Brain microvascular endothelial cell (primary cell): ENCODE measurements around the gene MRPS31.
"Not testable (repeated sequence)": the region's sequence is repeated elsewhere in the genome, so short reads cannot be mapped to it uniquely, and the experiment has no call there.

Source experiments
- DNase-seq: peaks from one replicate; pipeline ENCODE4 v3.0.0-alpha.2; 2020
- H3K27ac ChIP-seq: fragments of 250-450 bp; sonication (Bioruptor Pico); 2 replicates; pipeline ENCODE4 v1.5.1; 2020; ENCODE audit warnings: mild to moderate bottlenecking, moderate library complexity
- H3K27me3 ChIP-seq: fragments of 250-450 bp; sonication (Bioruptor Pico); replicated peaks from 2 replicates; pipeline ENCODE4 v1.5.1; 2020; ENCODE audit warnings: mild to moderate bottlenecking
- H3K36me3 ChIP-seq: fragments of 250-450 bp; sonication (Bioruptor Pico); replicated peaks from 2 replicates; pipeline ENCODE4 v1.5.1; 2020; ENCODE audit warnings: mild to moderate bottlenecking
- H3K4me3 ChIP-seq: 2 replicates; pipeline ENCODE4 v1.5.1; 2011; ENCODE audit warnings: low read depth, mild to moderate bottlenecking, control low read depth, low read length, moderate library complexity
- CTCF ChIP-seq: IDR thresholded peaks from 2 replicates; pipeline ENCODE4 v1.5.1; 2011; ENCODE audit warnings: low read depth, mild to moderate bottlenecking, moderate library complexity, low read length, control low read depth, inconsistent platforms; ENCODE audit errors: missing control alignments
- in situ Hi-C: cut with HindIII; loops from 2 replicates; pipeline ENCODE4 v1.10.0; 2017; ENCODE audit warnings: low sequenced_read_pairs, low pct_ligation_motif_present

MRPS31 gene

DNA sequence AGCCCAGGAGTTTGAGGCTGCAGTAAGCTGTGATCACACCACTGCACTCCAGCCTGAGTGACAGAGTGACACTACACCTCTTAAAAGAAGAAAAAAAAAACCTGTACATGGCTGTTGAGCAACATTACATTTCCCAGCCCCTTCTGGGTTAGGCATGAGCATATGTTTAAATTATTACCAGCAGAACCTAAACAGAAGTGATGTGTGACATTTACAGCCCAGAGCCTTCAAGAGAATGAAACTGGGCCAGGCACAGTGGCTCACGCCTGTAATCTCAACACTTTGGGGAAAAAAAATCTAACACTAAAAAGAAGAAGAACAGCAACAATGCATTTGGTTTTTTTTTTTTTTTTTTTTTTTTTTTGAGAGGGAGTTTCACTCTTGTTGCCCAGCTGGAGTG lies 38.3 kb downstream of the MRPS31 start:
- TF ChIP-seq CTCF: no peak
- Histone ChIP-seq H3K4me3 (no peak overlapping the region), H3K27me3 (no peaks in the 10 kb centered on the region), H3K27ac (no peak overlapping the region), H3K36me3 (no peaks in the 10 kb centered on the region)
- in situ Hi-C loops: no loop called here
- no peak for DNase-seq

DNA sequence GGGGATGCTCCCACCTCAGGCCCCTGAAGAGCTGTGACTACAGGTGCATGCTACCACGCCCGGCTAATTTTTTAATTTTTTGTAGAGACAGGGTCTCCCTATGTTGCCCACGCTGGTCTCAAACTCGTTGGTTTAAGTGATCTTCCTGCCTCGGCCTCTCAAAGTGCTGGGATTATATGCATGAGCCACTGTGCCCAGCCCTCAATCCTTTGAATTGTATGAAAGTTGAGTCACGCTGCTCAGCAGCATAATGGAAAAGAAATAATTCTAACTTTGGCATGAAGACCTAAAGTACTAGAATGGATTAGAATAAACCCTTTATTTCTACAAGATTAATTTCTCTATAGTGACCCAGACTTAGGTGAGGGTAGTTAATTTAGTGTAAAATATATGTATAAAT lies 42.4 kb downstream of the MRPS31 start:
- DNase-seq: no peak
- TF ChIP-seq CTCF: no peak
- Histone ChIP-seq H3K4me3 (no peak overlapping the region), H3K36me3 (no peaks in the 10 kb centered on the region), H3K27ac (no peak overlapping the region), H3K27me3 (no peaks in the 10 kb centered on the region)
- in situ Hi-C loops: no loop called here

- H3K36me3 ChIP-seq, H3K27ac ChIP-seq, H3K4me3 ChIP-seq, DNase-seq, H3K27me3 ChIP-seq, in situ Hi-C loops: not testable (repeated sequence)
These were observed 56.6 kb downstream of the MRPS31 start for GRCh38 chr13:40714433-40714832.

GRCh38 chr13:40706439-40706838 lies 64.6 kb downstream of the MRPS31 start:
- H3K27me3 ChIP-seq: no peaks in the 10 kb centered on the region
- in situ Hi-C loops: no loop called here
- no peak for DNase-seq
- no peak overlapping the region for H3K4me3 ChIP-seq
- no peak overlapping the region for H3K27ac ChIP-seq
- no peak for TF ChIP-seq CTCF
- H3K36me3 ChIP-seq: no peaks in the 10 kb centered on the region

DNA sequence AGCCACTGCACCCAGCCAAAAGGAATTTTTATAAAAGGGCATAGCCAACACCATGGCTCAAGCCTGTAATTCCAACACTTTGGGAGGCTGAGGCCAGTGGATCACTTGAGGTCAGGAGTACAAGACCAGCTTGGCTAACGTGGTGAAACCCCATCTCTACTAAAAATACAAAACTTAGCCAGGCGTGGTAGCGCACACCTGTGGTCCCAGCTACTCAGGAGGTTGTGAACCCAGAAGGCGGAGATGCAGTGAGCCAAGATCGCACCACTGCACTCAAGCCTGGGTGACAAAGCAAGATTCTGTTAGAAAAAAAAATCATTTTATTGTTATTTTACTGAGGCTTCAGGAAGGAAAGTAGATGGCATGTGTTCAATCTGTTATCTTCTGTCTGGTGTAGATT lies 73.3 kb downstream of the MRPS31 start:
- H3K27ac ChIP-seq: no peak overlapping the region
- H3K36me3 ChIP-seq: no peaks in the 10 kb centered on the region
- in situ Hi-C loops: no loop called here
- no peak overlapping the region for H3K4me3 ChIP-seq
- no peak for TF ChIP-seq CTCF
- no peak for DNase-seq
- H3K27me3 ChIP-seq: no peaks in the 10 kb centered on the region

DNA sequence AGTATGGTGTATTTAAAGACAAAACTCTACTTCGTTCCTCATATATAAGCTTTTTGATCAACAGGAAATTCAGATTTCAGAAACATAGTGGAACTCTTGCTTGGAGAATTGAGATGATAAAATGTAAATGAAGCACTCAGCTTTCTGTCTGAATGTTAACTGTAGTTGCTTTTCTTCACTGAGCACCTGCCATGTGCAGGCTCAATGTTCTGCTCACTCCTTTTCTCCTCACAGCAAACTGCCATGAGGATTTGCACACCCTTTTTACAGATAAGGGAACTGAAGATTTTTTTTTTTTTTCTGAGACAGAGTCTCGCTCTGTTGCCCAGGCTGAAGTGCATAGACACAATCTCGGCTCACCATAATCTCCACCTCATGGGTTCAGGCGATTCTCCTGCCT lies 76.6 kb downstream of the MRPS31 start:
- Histone ChIP-seq H3K36me3 (no peaks in the 10 kb centered on the region), H3K27me3 (no peaks in the 10 kb centered on the region), H3K27ac (no peak overlapping the region), H3K4me3 (no peak overlapping the region)
- DNase-seq: no peak
- TF ChIP-seq CTCF: no peak
- in situ Hi-C loops: no loop called here
